Spleen (tissue), 7 donors: ENCODE measurements around the gene TOMM5.

Source experiments
- POLR2A ChIP-seq, 3 donors: fragments of 450-650 bp; IDR thresholded peaks; one replicate each; pipeline ENCODE4 v1.5.1; 2017; ENCODE audit warnings: antibody characterized with exemption in 3 of 3, mild to moderate bottlenecking in 1 of 3
- POLR2AphosphoS5 ChIP-seq, 3 donors: sonication (generic); formaldehyde crosslinking; IDR thresholded peaks; one replicate each; pipeline ENCODE4 v1.5.1; 2017; ENCODE audit warnings: antibody characterized with exemption in 3 of 3
- TF ChIP-seq, protein P1 (sequence below), 11 experiments: fragments of 200-600 bp in 7 of 11; fragments of 450-650 bp in 4 of 11; sonication (generic) in 4 of 11; IDR thresholded peaks in 8 of 11; conservative IDR thresholded peaks in 3 of 11; 1 replicate in 7 of 11; 2 replicates in 4 of 11; pipeline versions ENCODE4 v1.4.0 to v1.8.0; 2016 to 2021; ENCODE audit warnings: antibody characterized with exemption in 11 of 11, inconsistent platforms in 4 of 11, mild to moderate bottlenecking in 1 of 11
- donor health status: DM: no; HTN: no; CAD: no; lungs with moderate emphysema.
- donor health status: DM: no; HTN: no; CAD: no.
- donor health status: DM: no; HTN: no; CAD: no.

- TF ChIP-seq, protein P1, sequence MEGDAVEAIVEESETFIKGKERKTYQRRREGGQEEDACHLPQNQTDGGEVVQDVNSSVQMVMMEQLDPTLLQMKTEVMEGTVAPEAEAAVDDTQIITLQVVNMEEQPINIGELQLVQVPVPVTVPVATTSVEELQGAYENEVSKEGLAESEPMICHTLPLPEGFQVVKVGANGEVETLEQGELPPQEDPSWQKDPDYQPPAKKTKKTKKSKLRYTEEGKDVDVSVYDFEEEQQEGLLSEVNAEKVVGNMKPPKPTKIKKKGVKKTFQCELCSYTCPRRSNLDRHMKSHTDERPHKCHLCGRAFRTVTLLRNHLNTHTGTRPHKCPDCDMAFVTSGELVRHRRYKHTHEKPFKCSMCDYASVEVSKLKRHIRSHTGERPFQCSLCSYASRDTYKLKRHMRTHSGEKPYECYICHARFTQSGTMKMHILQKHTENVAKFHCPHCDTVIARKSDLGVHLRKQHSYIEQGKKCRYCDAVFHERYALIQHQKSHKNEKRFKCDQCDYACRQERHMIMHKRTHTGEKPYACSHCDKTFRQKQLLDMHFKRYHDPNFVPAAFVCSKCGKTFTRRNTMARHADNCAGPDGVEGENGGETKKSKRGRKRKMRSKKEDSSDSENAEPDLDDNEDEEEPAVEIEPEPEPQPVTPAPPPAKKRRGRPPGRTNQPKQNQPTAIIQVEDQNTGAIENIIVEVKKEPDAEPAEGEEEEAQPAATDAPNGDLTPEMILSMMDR (IDR thresholded peaks at IDR 0.05 in 8 of 11, conservative IDR thresholded peaks at IDR 0.05 in 3 of 11) = no peak
- TF ChIP-seq POLR2A (IDR thresholded peaks at IDR 0.05) (no peak), POLR2AphosphoS5 (IDR thresholded peaks at IDR 0.05) (no peak)
Observed at GRCh38 chr9:37596504-37596903, 4.1 kb upstream of the TOMM5 start.
